ENCODE data around the gene TCTN3.
A peak's percentile ranks its signal among the peaks of the same experiment; 100 is the strongest.
"Not testable (repeated sequence)": the region's sequence is repeated elsewhere in the genome, so short reads cannot be mapped to it uniquely, and the experiment has no call there.

The TCTN3 gene

GRCh38 chr10:95688648-95689047, 5.1 kb downstream of the TCTN3 start:
- no peak for DNase-seq (ENCODE audit: low read depth)
- no peak overlapping the region for H3K4me3 ChIP-seq (ENCODE audit: low read depth, low read length)
- TF ChIP-seq CTCF (conservative IDR thresholded peaks at IDR 0.05; ENCODE audit: low read depth, low read length) = no peak

DNA sequence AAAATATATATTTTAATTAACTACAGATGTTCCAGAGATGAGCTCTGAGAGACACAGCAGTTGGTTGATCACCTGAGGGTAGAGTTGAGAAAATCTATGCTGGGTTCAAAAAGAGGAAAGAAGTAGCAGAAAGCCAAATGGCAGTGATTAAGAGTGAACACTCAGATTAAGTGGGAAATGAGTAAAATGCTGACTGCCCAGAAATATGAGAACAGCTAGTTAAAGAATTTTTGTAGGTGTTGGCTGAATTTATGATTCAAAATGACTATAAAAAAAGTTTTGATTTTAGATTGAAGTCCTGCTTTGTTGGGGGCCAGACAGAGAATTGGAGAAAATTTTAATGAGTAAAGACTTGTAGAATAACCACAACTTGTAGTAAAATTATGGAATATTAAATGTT, 9.8 kb downstream of the TCTN3 start:
- no peak overlapping the region for H3K4me3 ChIP-seq (ENCODE audit: low read depth, low read length)
- no peak for TF ChIP-seq CTCF (conservative IDR thresholded peaks at IDR 0.05; ENCODE audit: low read depth, low read length)
- DNase-seq (ENCODE audit: low read depth) = no peak

DNA sequence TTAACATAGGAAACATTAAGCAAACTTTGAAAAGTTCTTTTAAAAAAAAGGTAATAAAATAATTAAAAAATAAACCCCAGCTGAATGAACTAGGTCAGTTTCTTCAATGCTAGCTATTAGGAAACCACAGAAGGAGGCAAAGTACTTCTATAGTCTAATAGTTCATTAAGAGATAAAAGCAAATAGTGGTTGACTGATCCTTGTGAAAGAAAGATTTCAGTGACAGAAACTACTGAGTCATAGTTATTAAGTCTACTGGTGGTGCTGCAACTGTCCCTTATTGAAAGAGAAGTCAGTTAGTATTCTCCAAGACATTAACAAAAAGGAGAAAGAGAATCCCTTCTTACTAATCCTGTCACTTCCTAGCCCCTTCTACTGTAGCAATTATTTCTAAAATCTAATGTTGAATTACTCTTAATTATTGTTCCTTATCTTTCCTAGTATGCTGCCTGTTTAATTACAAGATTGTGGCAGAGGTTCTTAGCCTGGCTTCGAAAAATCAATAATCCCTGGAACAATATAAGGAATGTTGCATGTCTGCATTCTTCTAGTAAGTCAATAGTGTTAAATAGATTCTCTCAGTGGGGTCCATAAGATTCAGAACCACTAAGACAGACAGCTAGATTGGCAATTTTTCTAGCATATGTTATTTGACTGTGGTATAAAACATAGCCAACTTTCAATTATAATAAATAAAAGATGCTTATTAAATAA, 18.2 kb downstream of the TCTN3 start:
- H3K4me3 ChIP-seq (ENCODE audit: low read depth, low read length) = no peak overlapping the region
- TF ChIP-seq CTCF (conservative IDR thresholded peaks at IDR 0.05; ENCODE audit: low read depth, low read length) = no peak
- no peak for DNase-seq (ENCODE audit: low read depth)

DNA sequence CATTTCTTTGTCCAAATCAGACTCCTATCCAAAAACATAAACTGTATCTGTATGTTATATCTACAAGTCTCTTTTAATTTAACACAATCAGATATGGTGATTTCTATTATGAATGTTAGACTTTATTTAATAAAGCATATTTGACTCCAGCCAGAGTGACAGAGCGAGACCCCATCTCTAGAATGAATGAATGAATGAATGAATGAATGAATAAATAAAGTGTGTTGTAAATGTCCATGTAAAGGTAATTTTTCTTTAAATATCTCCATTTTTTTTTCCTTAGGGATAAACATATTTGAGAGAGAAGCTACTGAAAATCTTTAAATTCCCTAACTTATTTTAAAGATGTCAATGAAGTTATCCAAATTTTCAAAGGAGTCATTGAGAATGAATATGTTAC, 19.1 kb downstream of the TCTN3 start:
- no peak overlapping the region for H3K4me3 ChIP-seq (ENCODE audit: low read depth, low read length)
- DNase-seq (ENCODE audit: low read depth) = no peak
- TF ChIP-seq CTCF (conservative IDR thresholded peaks at IDR 0.05; ENCODE audit: low read depth, low read length) = no peak

- DNase-seq (ENCODE audit: low read depth); H3K4me3 ChIP-seq (ENCODE audit: low read depth, low read length): not testable (repeated sequence)
Observed at GRCh38 chr10:95672641-95673040, 21.1 kb downstream of the TCTN3 start.

- DNase-seq (ENCODE audit: low read depth) = peak; percentile 60
- H3K4me3 ChIP-seq (ENCODE audit: low read depth, low read length) = no peak overlapping the region
- TF ChIP-seq CTCF (conservative IDR thresholded peaks at IDR 0.05; ENCODE audit: low read depth, low read length) = no peak
Observed at GRCh38 chr10:95664543-95664942, 29.2 kb downstream of the TCTN3 start.

GRCh38 chr10:95663496-95663895, 30.2 kb downstream of the TCTN3 start:
- TF ChIP-seq CTCF (conservative IDR thresholded peaks at IDR 0.05; ENCODE audit: low read depth, low read length) = no peak
- no peak overlapping the region for H3K4me3 ChIP-seq (ENCODE audit: low read depth, low read length)
- no peak for DNase-seq (ENCODE audit: low read depth)

Data from choroid plexus epithelial cell (primary cell).